ENCODE measurements around the gene ACTG2.

GRCh38 chr2:73947412-73948018 is 54.7 kb downstream of the ACTG2 start:
- no peak for TF ChIP-seq EZH2 (IDR thresholded peaks at IDR 0.05; ENCODE audit: borderline replicate concordance, insufficient read depth, low read depth, low read length, poor library complexity, severe bottlenecking)
- TF ChIP-seq CTCF (IDR thresholded peaks at IDR 0.05): no peak

All from B cell (primary cell).